ENCODE results near the gene CACFD1.

Gene CACFD1

DNA sequence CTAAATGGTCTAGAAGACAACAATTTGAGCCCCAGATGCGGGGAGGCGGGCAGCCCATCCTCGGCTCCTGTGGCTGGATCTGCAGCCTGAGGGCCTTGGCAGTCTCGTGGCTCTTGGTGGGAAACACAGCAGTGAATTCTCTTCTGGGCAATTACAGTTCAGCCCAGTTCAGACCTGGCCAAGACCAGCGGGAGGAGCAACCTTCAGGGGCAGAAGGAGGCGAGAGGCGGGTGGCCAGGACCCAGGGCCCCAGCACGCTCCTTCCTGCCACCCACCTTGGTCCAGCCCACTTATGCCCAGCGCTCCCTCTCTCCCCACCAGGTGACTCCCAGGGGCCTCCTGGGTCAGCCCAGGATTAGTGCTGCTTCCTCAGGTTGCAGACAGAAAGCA is 57.2 kb downstream of the CACFD1 start:
- DNase-seq (ENCODE audit: low read depth, low spot score) = no peak

DNA sequence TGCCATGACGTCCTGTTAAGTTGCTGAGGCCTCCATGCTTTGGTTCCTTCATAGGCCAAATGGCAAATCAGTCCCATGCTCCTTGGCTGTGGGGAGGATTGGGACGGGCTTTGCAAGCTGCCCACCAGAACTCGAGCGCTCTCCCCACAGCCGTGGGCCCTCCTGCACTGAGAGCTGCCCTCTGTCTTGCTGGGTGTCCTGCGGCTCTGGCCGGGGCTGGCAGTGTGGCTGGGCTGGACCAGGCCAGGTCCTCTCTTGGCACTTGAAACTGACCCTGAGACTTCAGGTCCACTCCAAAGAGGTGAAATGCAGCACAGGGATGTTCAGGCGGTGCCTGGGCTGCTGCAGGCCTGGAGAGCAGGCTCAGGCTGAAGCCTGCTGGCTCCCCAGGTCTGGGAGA is 57.9 kb downstream of the CACFD1 start:
- no peak for DNase-seq (ENCODE audit: low read depth, low spot score)

DNA sequence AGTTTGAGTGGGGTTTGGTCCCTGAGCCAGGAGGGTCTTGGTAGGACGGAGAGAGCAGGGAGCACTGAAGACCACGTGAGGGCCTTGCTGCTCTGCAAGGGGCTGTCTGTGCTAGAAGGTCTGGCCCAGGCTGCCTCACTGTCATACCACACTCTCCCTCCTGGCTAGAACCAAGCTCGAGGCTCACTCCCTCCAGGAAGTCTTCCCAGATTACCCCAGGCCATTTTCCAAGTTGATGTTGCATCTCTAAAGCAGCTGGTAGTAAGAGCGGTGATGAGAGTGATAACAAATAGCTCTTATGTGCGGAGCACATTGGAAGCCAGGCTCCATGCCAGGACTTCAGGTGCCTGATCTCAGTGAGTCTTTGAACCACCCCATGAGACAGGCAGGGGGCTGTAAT is 58.4 kb downstream of the CACFD1 start:
- no peak for DNase-seq (ENCODE audit: low read depth, low spot score)

DNA sequence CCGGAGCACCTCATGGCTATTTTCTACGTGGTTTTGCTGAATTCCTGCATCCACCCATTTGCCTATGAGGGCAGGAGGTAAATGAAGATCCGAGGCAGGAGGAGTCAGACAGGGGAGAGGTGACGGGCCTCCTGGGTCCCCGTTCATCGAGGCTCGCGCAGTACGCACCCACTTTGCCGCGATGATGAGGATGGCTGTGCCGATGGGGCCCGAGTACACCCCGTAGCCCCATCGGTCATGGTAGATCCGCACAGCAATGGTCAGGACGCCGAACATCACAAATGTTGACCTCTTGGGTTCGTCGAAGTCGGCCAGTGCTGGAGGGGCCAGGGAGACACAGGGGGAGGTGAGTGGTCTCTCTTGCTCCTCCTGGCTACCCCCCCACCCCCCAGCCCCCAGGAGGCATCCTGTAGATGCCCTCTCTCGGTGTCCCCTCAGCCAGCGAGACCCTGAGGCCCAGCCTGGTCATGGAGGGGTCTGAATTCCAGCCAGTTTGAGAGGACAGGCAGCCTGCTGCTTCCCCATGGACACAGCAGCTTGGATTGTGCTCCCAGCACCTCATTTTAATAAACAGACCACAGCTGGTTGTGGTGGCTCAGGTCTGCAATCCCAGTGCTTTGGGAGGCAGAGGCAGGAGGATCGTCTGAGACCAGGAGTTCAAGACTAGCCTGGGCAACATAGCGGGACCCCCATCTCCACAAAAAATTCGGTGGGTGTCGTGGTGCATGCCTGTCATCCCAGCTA is 59.1 kb downstream of the CACFD1 start:
- no peak for DNase-seq (ENCODE audit: low read depth, low spot score)

DNA sequence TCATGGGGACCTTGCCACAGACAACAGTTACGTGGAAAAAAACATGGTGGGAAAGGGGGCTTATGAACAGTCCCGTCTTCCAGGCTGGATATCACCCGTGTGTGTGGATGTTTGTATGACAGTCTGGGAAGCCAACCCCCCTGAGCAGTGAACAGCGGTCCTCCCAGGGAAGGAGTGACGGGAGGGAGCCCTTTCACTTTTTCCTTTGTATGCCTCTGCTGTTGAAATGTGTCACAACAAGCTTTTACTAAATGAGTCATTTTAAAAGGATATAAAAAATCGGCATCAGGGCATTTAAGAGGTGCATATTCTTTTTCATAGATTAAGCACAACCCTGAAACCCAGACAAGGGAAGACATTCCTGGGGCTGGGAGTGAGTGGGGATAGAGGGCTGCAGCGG is 59.9 kb downstream of the CACFD1 start:
- DNase-seq (ENCODE audit: low read depth, low spot score) = no peak

DNA sequence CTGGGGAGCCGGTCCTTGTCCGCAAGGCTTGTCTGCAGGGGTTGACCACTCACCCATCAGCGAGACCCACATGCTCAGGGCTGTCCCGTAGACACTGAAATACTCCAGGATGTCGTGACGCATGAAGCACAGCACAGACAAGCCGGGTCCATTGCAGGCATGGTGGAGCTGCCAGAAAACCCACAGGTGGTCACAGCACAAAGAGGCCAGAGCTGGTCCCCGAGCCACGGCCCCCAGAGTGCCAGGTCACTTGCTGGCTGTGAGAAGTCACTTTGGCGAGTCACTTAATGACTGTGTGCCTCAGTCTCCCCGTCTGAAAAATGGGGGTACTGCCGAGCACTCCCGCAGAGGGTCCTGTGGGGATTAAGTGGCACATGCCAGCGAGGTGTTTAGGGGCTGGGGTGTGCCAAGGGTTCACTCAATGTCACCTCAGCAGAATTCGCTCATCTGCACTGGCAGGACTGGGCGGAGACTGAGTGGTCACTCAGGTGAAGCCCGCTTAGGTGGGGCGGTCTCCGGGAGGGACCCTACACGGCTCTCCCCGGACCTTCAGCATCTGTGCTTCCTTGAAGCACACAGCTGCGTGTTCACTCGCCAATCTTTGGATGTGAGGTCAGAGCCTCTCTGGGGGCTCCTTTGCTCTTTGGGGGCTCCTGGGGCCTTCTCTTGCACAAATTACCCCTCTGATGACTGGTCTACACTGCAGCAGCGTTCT is 60.5 kb downstream of the CACFD1 start:
- DNase-seq (ENCODE audit: low read depth, low spot score) = no peak
